A549 (cell line): ENCODE measurements around the gene SPATA17. TPM values are rescaled to one million over a fixed set of nuclear protein-coding genes. Genes with fewer than 3 reads are reported as not detected.

Experiments
- ATAC-seq, 2 experiments: fragments of 200-7000 bp in 1 of 2; fragments of >200 bp in 1 of 2; cut with Nextera tagmentation in 1 of 2; cut with Tn5 transposase in 1 of 2; 3 replicates each; pipeline versions ENCODE4 v1.8.0 to v1.9.1; 2018 to 2020; ENCODE audit warnings: mild to moderate bottlenecking in 1 of 2, moderate library complexity in 1 of 2
- CTCF ChIA-PET: fragments of 300-600 bp; sonication (Branson Sonifier 250); formaldehyde crosslinking; extraction: SDS; loops from one replicate; lab custom pipeline; 2021; ENCODE audit warnings: antibody characterized with exemption, inconsistent platforms; lab: Yijun Ruan, JAX
- POLR2A ChIA-PET: fragments of 350-600 bp; formaldehyde crosslinking; extraction: SDS; loops from one replicate; lab custom pipeline; 2021; ENCODE audit warnings: antibody characterized with exemption, inconsistent platforms; lab: Yijun Ruan, JAX
- DNase-seq, 2 experiments: peaks; one replicate each; pipeline versions ENCODE4 v3.0.0 to v3.0.0-alpha.2; 2011 to 2016; ENCODE audit warnings: low read depth in 1 of 2, low spot score in 1 of 2
- FAIRE-seq: peaks from 2 replicates; lab custom pipeline; 2011; peaks lifted over from hg19 to GRCh38; lab: Jason Lieb, UNC
- H3K27ac ChIP-seq, 2 experiments: fragments of >200 bp; sonication (Bioruptor Twin); formaldehyde crosslinking; 3 replicates each; pipeline ENCODE4 v1.5.1; 2016 to 2017
- H3K4me1 ChIP-seq: fragments of >200 bp; sonication (Bioruptor Twin); formaldehyde crosslinking; 3 replicates; pipeline ENCODE4 v1.6.1; 2016
- H3K4me2 ChIP-seq: fragments of >200 bp; sonication (Bioruptor Twin); formaldehyde crosslinking; 3 replicates; pipeline ENCODE4 v1.6.1; 2016
- H3K4me3 ChIP-seq: fragments of >200 bp; sonication (Bioruptor Twin); formaldehyde crosslinking; 3 replicates; pipeline ENCODE4 v1.5.1; 2016
- H3K9me3 ChIP-seq: fragments of >200 bp; sonication (Bioruptor Twin); formaldehyde crosslinking; 3 replicates; pipeline ENCODE4 v1.6.1; 2016
- CBX2 ChIP-seq: fragments of 200-600 bp; sonication (generic); IDR thresholded peaks from 2 replicates; pipeline ENCODE4 v1.6.1; 2016; ENCODE audit warnings: low read depth, mild to moderate bottlenecking, borderline replicate concordance
- CEBPB ChIP-seq, 2 experiments: fragments of >200 bp in 1 of 2; sonication (Bioruptor Twin) in 1 of 2; formaldehyde crosslinking in 1 of 2; IDR thresholded peaks; 2 replicates each; pipeline ENCODE4 v1.6.1; 2012 to 2016
- CHD2 ChIP-seq: fragments of 150-350 bp; IDR thresholded peaks from 2 replicates; pipeline ENCODE4 v1.6.1; 2014; ENCODE audit warnings: low read length; ENCODE audit not compliant: partially characterized antibody
- E2F6 ChIP-seq: IDR thresholded peaks from 2 replicates; pipeline ENCODE4 v1.6.1; 2012; ENCODE audit warnings: low read depth, borderline replicate concordance
- EHMT2 ChIP-seq: fragments of 200-600 bp; sonication (generic); IDR thresholded peaks from 2 replicates; pipeline ENCODE4 v1.6.1; 2016; ENCODE audit warnings: antibody characterized with exemption, low read depth, mild to moderate bottlenecking, moderate library complexity
- ELK1 ChIP-seq: fragments of 150-350 bp; IDR thresholded peaks from 2 replicates; pipeline ENCODE4 v1.6.1; 2014; ENCODE audit warnings: low read depth, mild to moderate bottlenecking, low read length
- FOSB ChIP-seq: fragments of 250-450 bp; sonication (Bioruptor Pico); IDR thresholded peaks from 2 replicates; pipeline ENCODE4 v1.5.0; 2020; ENCODE audit warnings: mild to moderate bottlenecking, moderate library complexity
- FOXS1 ChIP-seq: fragments of 250-450 bp; sonication (Bioruptor Pico); IDR thresholded peaks from 2 replicates; pipeline ENCODE4 v1.5.0; 2020; ENCODE audit warnings: mild to moderate bottlenecking, moderate library complexity
- HDAC2 ChIP-seq: fragments of 200-600 bp; sonication (generic); IDR thresholded peaks from 2 replicates; pipeline ENCODE4 v1.6.1; 2016
- HEYL ChIP-seq: fragments of 250-450 bp; sonication (Bioruptor Pico); IDR thresholded peaks from 2 replicates; pipeline ENCODE4 v1.8.0; 2021; ENCODE audit warnings: mild to moderate bottlenecking, moderate library complexity
- HOXA7 ChIP-seq: fragments of 250-450 bp; sonication (Bioruptor Pico); IDR thresholded peaks from 2 replicates; pipeline ENCODE4 v1.5.0; 2020; ENCODE audit warnings: mild to moderate bottlenecking, moderate library complexity
- HOXB5 ChIP-seq: fragments of 250-450 bp; sonication (Bioruptor Pico); IDR thresholded peaks from 2 replicates; pipeline ENCODE4 v1.5.0; 2020; ENCODE audit warnings: mild to moderate bottlenecking, moderate library complexity
- KDM1A ChIP-seq: fragments of 200-600 bp; sonication (generic); IDR thresholded peaks from 2 replicates; pipeline ENCODE4 v1.6.1; 2016; ENCODE audit warnings: low read depth, mild to moderate bottlenecking
- KDM5A ChIP-seq: fragments of 200-600 bp; sonication (generic); IDR thresholded peaks from 2 replicates; pipeline ENCODE4 v1.6.1; 2016; ENCODE audit warnings: antibody characterized with exemption, mild to moderate bottlenecking
- MAFK ChIP-seq: fragments of 450-650 bp; IDR thresholded peaks from 2 replicates; pipeline ENCODE4 v1.6.1; 2014; ENCODE audit not compliant: partially characterized antibody
- MAZ ChIP-seq: fragments of 150-350 bp; IDR thresholded peaks from 2 replicates; pipeline ENCODE4 v1.6.1; 2014; ENCODE audit warnings: antibody characterized with exemption, low read depth, low read length, borderline replicate concordance
- MYC ChIP-seq: IDR thresholded peaks from 2 replicates; pipeline ENCODE4 v1.6.1; 2012; ENCODE audit warnings: mild to moderate bottlenecking, inconsistent platforms, low read length, improper control_type of control experiment, borderline replicate concordance
- NFE2L2 ChIP-seq: fragments of 150-350 bp; conservative IDR thresholded peaks from 2 replicates; pipeline ENCODE4 v1.6.1; 2014; ENCODE audit warnings: low read length
- NPAS2 ChIP-seq: fragments of 250-450 bp; sonication (Bioruptor Pico); IDR thresholded peaks from 2 replicates; pipeline ENCODE4 v1.8.0; 2022; ENCODE audit warnings: mild to moderate bottlenecking, moderate library complexity, borderline replicate concordance
- NR3C1 ChIP-seq: fragments of >200 bp; sonication (Bioruptor Twin); formaldehyde crosslinking; IDR thresholded peaks from 3 replicates; pipeline ENCODE4 v1.6.1; 2017
- RARB ChIP-seq: fragments of 250-450 bp; sonication (Bioruptor Pico); IDR thresholded peaks from 2 replicates; pipeline ENCODE4 v1.8.0; 2021; ENCODE audit warnings: mild to moderate bottlenecking, moderate library complexity
- RCOR1 ChIP-seq: fragments of 150-350 bp; IDR thresholded peaks from 2 replicates; pipeline ENCODE4 v1.6.1; 2014; ENCODE audit warnings: antibody characterized with exemption, low read length, low read depth
- RFX5 ChIP-seq: fragments of 450-650 bp; IDR thresholded peaks from 2 replicates; pipeline ENCODE4 v1.7.1; 2014; ENCODE audit warnings: antibody characterized with exemption, mild to moderate bottlenecking, moderate library complexity
- RNF2 ChIP-seq: fragments of 200-600 bp; sonication (generic); IDR thresholded peaks from 2 replicates; pipeline ENCODE4 v1.6.1; 2016; ENCODE audit warnings: low read depth, mild to moderate bottlenecking, antibody characterized with exemption, moderate library complexity, borderline replicate concordance
- ZC3H11A ChIP-seq: fragments of 450-650 bp; IDR thresholded peaks from 2 replicates; pipeline ENCODE4 v1.6.1; 2014; ENCODE audit warnings: antibody characterized with exemption, mild to moderate bottlenecking
- ZFP36 ChIP-seq: fragments of 450-650 bp; IDR thresholded peaks from 2 replicates; pipeline ENCODE4 v1.6.1; 2014; ENCODE audit warnings: borderline replicate concordance; ENCODE audit not compliant: partially characterized antibody
- WGBS: methylation state at CpG from one replicate; pipeline ENCODE4 v1.1.6; 2017; ENCODE audit errors: missing lambda C conversion rate; 5-methylcytosine and 5-hydroxymethylcytosine counted together
- polyA plus RNA-seq, 4 experiments: library from polyadenylated mRNA; depleted of rRNA in 3 of 4; stranded (reverse); fragments of >200 nt; fragmentation: RNase III in 1 of 4; extraction: RNeasy Plus Mini Kit Qiagen cat#74134 plus additional on column Dnase treatment in 1 of 4; gene quantifications; 2 replicates in 3 of 4; 3 replicates in 1 of 4; pipeline ENCODE4 v1.2.3, GENCODE V29; 2011 to 2017
- TF ChIP-seq, protein P1 (sequence below): fragments of >200 bp; sonication (Bioruptor Twin); formaldehyde crosslinking; IDR thresholded peaks from 2 replicates; pipeline ENCODE4 v1.6.1; 2016
- TF ChIP-seq, protein P2 (sequence below): fragments of 250-450 bp; sonication (Bioruptor Pico); IDR thresholded peaks from 2 replicates; pipeline ENCODE4 v1.5.0; 2021; ENCODE audit warnings: mild to moderate bottlenecking, moderate library complexity, borderline replicate concordance
- TF ChIP-seq, protein P3 (sequence below): fragments of 250-450 bp; sonication (Bioruptor Pico); IDR thresholded peaks from 2 replicates; pipeline ENCODE4 v1.5.0; 2020; ENCODE audit warnings: low read depth, mild to moderate bottlenecking, moderate library complexity
- TF ChIP-seq, protein P4 (sequence below): IDR thresholded peaks from 2 replicates; pipeline ENCODE4 v1.6.1; 2012

Gene SPATA17
- polyA plus RNA-seq, 2 of the 4 experiments (the other 2 are of a cell fraction): 3.3 to 5.0 TPM

DNA sequence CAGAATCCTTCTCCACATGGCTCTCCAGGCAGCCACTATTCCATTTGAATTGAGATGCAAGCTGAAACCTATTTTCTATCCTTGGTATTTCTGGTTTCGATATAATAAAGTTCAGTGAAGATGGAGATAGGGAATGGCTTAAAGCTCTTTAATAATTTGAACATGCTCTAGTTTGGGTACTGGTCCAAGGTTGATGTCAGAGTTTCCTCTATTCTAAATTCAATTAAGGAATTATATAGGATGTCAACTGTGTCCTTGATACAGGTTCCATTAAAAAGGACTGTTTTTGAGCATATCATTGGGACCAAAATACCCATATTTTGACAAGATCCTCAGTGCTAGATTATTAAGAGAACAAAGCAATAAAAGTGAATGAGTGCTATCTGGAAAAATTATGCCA, 245.3 kb downstream of the SPATA17 start:
- Histone ChIP-seq H3K4me2 (no peak overlapping the region), H3K4me1 (no peaks in the 10 kb centered on the region), H3K4me3 (no peak overlapping the region), H3K9me3 (no peaks in the 10 kb centered on the region), H3K27ac (no peak overlapping the region)
- WGBS: 7% methylated on average over 1 of the region's 1 CpG
- POLR2A ChIA-PET: no interaction called here
- no peak for ATAC-seq
- FAIRE-seq: no peak
- TF ChIP-seq RFX5: no peak
- no peak for TF ChIP-seq RARB (CRISPR knock-in tag)
- no peak for TF ChIP-seq NR3C1
- no peak for TF ChIP-seq KDM5A
- TF ChIP-seq, protein P1, sequence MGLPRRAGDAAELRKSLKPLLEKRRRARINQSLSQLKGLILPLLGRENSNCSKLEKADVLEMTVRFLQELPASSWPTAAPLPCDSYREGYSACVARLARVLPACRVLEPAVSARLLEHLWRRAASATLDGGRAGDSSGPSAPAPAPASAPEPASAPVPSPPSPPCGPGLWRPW: no peak
- TF ChIP-seq ELK1: no peak
- TF ChIP-seq MAFK: no peak
- TF ChIP-seq, protein P2, sequence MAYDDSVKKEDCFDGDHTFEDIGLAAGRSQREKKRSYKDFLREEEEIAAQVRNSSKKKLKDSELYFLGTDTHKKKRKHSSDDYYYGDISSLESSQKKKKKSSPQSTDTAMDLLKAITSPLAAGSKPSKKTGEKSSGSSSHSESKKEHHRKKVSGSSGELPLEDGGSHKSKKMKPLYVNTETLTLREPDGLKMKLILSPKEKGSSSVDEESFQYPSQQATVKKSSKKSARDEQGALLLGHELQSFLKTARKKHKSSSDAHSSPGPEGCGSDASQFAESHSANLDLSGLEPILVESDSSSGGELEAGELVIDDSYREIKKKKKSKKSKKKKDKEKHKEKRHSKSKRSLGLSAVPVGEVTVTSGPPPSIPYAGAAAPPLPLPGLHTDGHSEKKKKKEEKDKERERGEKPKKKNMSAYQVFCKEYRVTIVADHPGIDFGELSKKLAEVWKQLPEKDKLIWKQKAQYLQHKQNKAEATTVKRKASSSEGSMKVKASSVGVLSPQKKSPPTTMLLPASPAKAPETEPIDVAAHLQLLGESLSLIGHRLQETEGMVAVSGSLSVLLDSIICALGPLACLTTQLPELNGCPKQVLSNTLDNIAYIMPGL: no peak
- no peak for TF ChIP-seq EHMT2
- TF ChIP-seq FOXS1 (CRISPR knock-in tag): no peak
- TF ChIP-seq MYC: no peak
- TF ChIP-seq CBX2: no peak
- TF ChIP-seq CEBPB (IDR thresholded peaks at IDR 0.05): no peak
- TF ChIP-seq E2F6: no peak
- TF ChIP-seq KDM1A: no peak
- TF ChIP-seq, protein P3, sequence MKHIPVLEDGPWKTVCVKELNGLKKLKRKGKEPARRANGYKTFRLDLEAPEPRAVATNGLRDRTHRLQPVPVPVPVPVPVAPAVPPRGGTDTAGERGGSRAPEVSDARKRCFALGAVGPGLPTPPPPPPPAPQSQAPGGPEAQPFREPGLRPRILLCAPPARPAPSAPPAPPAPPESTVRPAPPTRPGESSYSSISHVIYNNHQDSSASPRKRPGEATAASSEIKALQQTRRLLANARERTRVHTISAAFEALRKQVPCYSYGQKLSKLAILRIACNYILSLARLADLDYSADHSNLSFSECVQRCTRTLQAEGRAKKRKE (CRISPR knock-in tag): no peak
- TF ChIP-seq HEYL (CRISPR knock-in tag): no peak
- TF ChIP-seq HDAC2: no peak
- TF ChIP-seq, all 56 proteins: peak for 0
- CTCF ChIA-PET: no interaction called here
- DNase-seq: no peak

- WGBS: 32% methylated on average over 5 of the region's 5 CpGs
- TF ChIP-seq CHD2 (no peak), MYC (no peak), ZC3H11A (no peak), ZFP36 (no peak), RARB (CRISPR knock-in tag) (no peak), RNF2 (no peak), FOSB (CRISPR knock-in tag) (no peak), RCOR1 (no peak), MAZ (no peak), NFE2L2 (no peak), NPAS2 (CRISPR knock-in tag) (no peak), HOXB5 (no peak), HOXA7 (CRISPR knock-in tag) (no peak)
- TF ChIP-seq, protein P1: no peak
- TF ChIP-seq, protein P4, sequence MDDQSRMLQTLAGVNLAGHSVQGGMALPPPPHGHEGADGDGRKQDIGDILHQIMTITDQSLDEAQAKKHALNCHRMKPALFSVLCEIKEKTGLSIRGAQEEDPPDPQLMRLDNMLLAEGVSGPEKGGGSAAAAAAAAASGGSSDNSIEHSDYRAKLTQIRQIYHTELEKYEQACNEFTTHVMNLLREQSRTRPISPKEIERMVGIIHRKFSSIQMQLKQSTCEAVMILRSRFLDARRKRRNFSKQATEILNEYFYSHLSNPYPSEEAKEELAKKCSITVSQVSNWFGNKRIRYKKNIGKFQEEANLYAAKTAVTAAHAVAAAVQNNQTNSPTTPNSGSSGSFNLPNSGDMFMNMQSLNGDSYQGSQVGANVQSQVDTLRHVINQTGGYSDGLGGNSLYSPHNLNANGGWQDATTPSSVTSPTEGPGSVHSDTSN: no peak
- TF ChIP-seq, all 56 proteins: peak for 0
- H3K4me1 ChIP-seq: no peaks in the 10 kb centered on the region
- no peak overlapping the region for H3K4me2 ChIP-seq
- ATAC-seq: no peak
- DNase-seq: no peak
- POLR2A ChIA-PET: no interaction called here
- H3K27ac ChIP-seq: no peak overlapping the region
- CTCF ChIA-PET: no interaction called here
- H3K4me3 ChIP-seq: no peak overlapping the region
- FAIRE-seq: no peak
- H3K9me3 ChIP-seq: no peaks in the 10 kb centered on the region
Measured at GRCh38 chr1:217876896-217877295, 245.8 kb downstream of the SPATA17 start.
